ENCODE measurements around the gene ALG9. TPM values are rescaled to one million over a fixed set of nuclear protein-coding genes. Genes with fewer than 3 reads are reported as not detected.

ALG9 gene
- total and polyA plus RNA-seq, 2 of the 4 experiments (the other 2 are of a cell fraction), result 20.7 to 35.7 TPM

DNA sequence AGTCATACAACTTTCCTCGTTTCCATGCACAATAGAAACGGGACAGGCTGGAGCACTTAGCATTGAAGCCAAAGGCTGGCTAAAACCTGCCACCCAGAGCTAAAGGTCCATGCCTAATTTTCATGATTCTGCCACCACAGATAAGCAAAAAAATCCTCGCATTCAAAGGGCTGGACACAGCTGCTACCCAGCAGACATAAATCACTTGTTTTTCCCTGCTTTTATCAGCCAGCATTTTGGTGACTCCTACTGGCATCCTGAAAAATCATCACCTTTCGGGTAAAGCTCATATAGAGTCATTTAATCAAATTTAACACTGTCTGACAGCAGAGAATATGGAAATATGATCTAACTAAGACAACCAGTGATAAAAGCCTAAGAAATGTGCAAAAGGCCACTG is 37.9 kb downstream of the ALG9 start:
- Histone ChIP-seq H2BK120ac (ENCODE audit: low read depth, low read length) (no peak overlapping the region), H2BK15ac (ENCODE audit: low read depth, low read length) (no peak overlapping the region), H2AFZ (replicated peaks; ENCODE audit: low read length, poor library complexity) (no peak overlapping the region), H3K27me3 (ENCODE audit: control insufficient read depth, insufficient read depth, low read length) (no peaks in the 10 kb centered on the region), H3K36me3 (ENCODE audit: control insufficient read depth, insufficient read depth, low read length) (peaks cover 11% of the 10 kb centered on the region), H2AK5ac (ENCODE audit: low read depth, low read length) (no peak overlapping the region), H3K9ac (ENCODE audit: low read depth, low read length) (no peak overlapping the region), H3K4ac (ENCODE audit: low read depth, low read length) (no peak overlapping the region), H3K9me1 (ENCODE audit: insufficient read depth, low read length) (no peaks in the 10 kb centered on the region), H2BK5ac (ENCODE audit: low read depth, low read length, poor library complexity, severe bottlenecking) (no peak overlapping the region), H4K8ac (ENCODE audit: low read depth in 2 of 2, low read length in 2 of 2) (no peak overlapping the region), H2AK9ac (replicated peaks; ENCODE audit: low read depth, low read length, poor library complexity) (no peak overlapping the region), H3K18ac (ENCODE audit: low read depth, low read length) (no peak overlapping the region), H3K23ac (ENCODE audit: low read depth, low read length) (no peak overlapping the region), H3K56ac (ENCODE audit: extremely low read depth, insufficient read depth, low read length) (no peak overlapping the region), H2BK20ac (ENCODE audit: low read depth, low read length) (no peak overlapping the region), H3K27ac (ENCODE audit: insufficient read depth, low read length) (no peak overlapping the region), H3K4me3 (ENCODE audit: insufficient read depth, low read depth, low read length) (no peak overlapping the region), H4K5ac (ENCODE audit: low read depth, low read length) (no peak overlapping the region), H4K20me1 (ENCODE audit: insufficient read depth, low read length) (no peaks in the 10 kb centered on the region), H3K4me1 (ENCODE audit: control insufficient read depth, insufficient read depth, low read length) (peaks cover 4% of the 10 kb centered on the region; the same call in 1 of the 2 replicates), H4K91ac (ENCODE audit: insufficient read depth, low read depth, low read length) (no peak overlapping the region), H3K14ac (replicated peaks; ENCODE audit: low read depth, low read length) (no peak overlapping the region), H3K79me1 (ENCODE audit: low read depth in 1 of 2, low read length in 2 of 2) (no peaks in the 10 kb centered on the region; a peak in 1 of 4 replicates), H3K4me2 (ENCODE audit: low read depth, low read length) (no peak overlapping the region), H3K9me3 (ENCODE audit: control insufficient read depth, insufficient read depth, low read length) (no peaks in the 10 kb centered on the region)
- ChIA-PET POLR2A (ENCODE audit: unreplicated experiment) (interaction anchor here (0.5 kb wide), 1 partner anchor 251 kb away, joined by 4 read pairs; no protein-coding TSS in a partner anchor), CTCF (interaction anchor here (0.8 to 1.0 kb wide), 3 partner anchors 18 to 47 kb away, joined by 3 to 4 read pairs (median 3); no protein-coding TSS in a partner anchor)
- dilution Hi-C loops (cut with HindIII; ENCODE audit: low sequenced_read_pairs, unreplicated experiment) (no loop called here), intact Hi-C loops (cut with micrococcal nuclease) (no loop called here), in situ Hi-C loops (cut with MboI; ENCODE audit: low sequenced_read_pairs) (no loop called here)
- ATAC-seq (ENCODE audit: low read depth) (no peak), DNase-seq (no peak)
- WGBS, 2 experiments (ENCODE audit: extremely low coverage in 2 of 2, insufficient read length in 1 of 2), result 100% methylated on average over 1 of the region's 4 CpGs; no CpG with 5 or more reads in 1 of the 2 experiments
- TF ChIP-seq BHLHE40 (IDR thresholded peaks at IDR 0.05; ENCODE audit: low read depth, low read length) (no peak), MXI1 (IDR thresholded peaks at IDR 0.05; ENCODE audit: borderline replicate concordance, low read depth, low read length) (no peak), FOS (IDR thresholded peaks at IDR 0.05; ENCODE audit: low read depth, low read length) (no peak), CEBPB (IDR thresholded peaks at IDR 0.05; ENCODE audit: low read depth, low read length) (no peak), POLR2A (IDR thresholded peaks at IDR 0.05; ENCODE audit: low read depth, low read length) (no peak), CHD1 (IDR thresholded peaks at IDR 0.05; ENCODE audit: low read depth, low read length) (no peak), MAZ (IDR thresholded peaks at IDR 0.05; ENCODE audit: borderline replicate concordance, low read depth, low read length) (no peak), SMC3 (IDR thresholded peaks at IDR 0.05; ENCODE audit: low read depth, low read length) (no peak)
- no TSS peak for BruUV-seq (replicated peaks)
